ENCODE measurements around the gene NOXO1. TPM values are rescaled to one million over a fixed set of nuclear protein-coding genes. Genes with fewer than 3 reads are reported as not detected.

Gene NOXO1
- polyA plus RNA-seq, 4 donors: 3.1 to 30.5 (median 10.8) TPM

- DNase-seq: peak in 1 of 2 donors; percentile 17
- Histone ChIP-seq H3K27ac (ENCODE audit: low read depth in 1 of 3, low read length in 2 of 3) (no peak overlapping the region), H3K27me3 (ENCODE audit: control insufficient read depth in 3 of 3, insufficient read depth in 3 of 3, low read length in 3 of 3) (peaks cover under 1 to 25% (median 14%) of the 10 kb centered on the region in 3 donors), H3K36me3 (ENCODE audit: control insufficient read depth in 3 of 3, insufficient read depth in 2 of 3, low read depth in 1 of 3, low read length in 3 of 3) (peaks cover 3 to 30% (median 3%) of the 10 kb centered on the region in 3 donors), H3K9me3 (ENCODE audit: control insufficient read depth in 2 of 2, insufficient read depth in 1 of 2, low read depth in 1 of 2, low read length in 1 of 2) (peaks cover 0 to 7% of the 10 kb centered on the region in 2 donors), H3K4me3 (ENCODE audit: low read depth in 1 of 3, low read length in 3 of 3) (no peak overlapping the region), H3K4me1 (ENCODE audit: control insufficient read depth in 3 of 3, insufficient read depth in 2 of 3, low read depth in 1 of 3, low read length in 2 of 3) (peaks cover 0 to 21% (median 0%) of the 10 kb centered on the region in 3 donors)
- 49 to 59% (median 51%) methylated on average over 2 of the region's 2 CpGs for WGBS, 3 donors
- no peak for FAIRE-seq
These were observed 12.5 kb upstream of the NOXO1 start for GRCh38 chr16:1993731-1994131.

GRCh38 chr16:1992704-1993317, 11.5 kb upstream of the NOXO1 start:
- H3K27me3 ChIP-seq (ENCODE audit: control insufficient read depth in 3 of 3, insufficient read depth in 3 of 3, low read length in 3 of 3): peaks cover 3 to 35% (median 15%) of the 10 kb centered on the region in 3 donors
- no peak for DNase-seq
- FAIRE-seq: no peak
- peaks cover 0 to 23% (median 3%) of the 10 kb centered on the region in 3 donors for H3K36me3 ChIP-seq (ENCODE audit: control insufficient read depth in 3 of 3, insufficient read depth in 2 of 3, low read depth in 1 of 3, low read length in 3 of 3)
- peak overlapping the region in 1 of 3 donors; percentile 48 for H3K27ac ChIP-seq (ENCODE audit: low read depth in 1 of 3, low read length in 2 of 3)
- no peak overlapping the region for H3K4me3 ChIP-seq (ENCODE audit: low read depth in 1 of 3, low read length in 3 of 3)
- peaks cover 0 to 21% (median 0%) of the 10 kb centered on the region in 3 donors for H3K4me1 ChIP-seq (ENCODE audit: control insufficient read depth in 3 of 3, insufficient read depth in 2 of 3, low read depth in 1 of 3, low read length in 2 of 3)
- 52 to 70% (median 59%) methylated on average over 30 to 50 of the region's 50 CpGs for WGBS, 3 donors
- H3K9me3 ChIP-seq (ENCODE audit: control insufficient read depth in 2 of 2, insufficient read depth in 1 of 2, low read depth in 1 of 2, low read length in 1 of 2): peaks cover 0 to 7% of the 10 kb centered on the region in 2 donors

- H3K4me3 ChIP-seq (ENCODE audit: low read depth in 1 of 3, low read length in 3 of 3): peak overlapping the region in 1 of 3 donors; percentile 36
- peaks cover 0 to 21% (median 0%) of the 10 kb centered on the region in 3 donors for H3K4me1 ChIP-seq (ENCODE audit: control insufficient read depth in 3 of 3, insufficient read depth in 2 of 3, low read depth in 1 of 3, low read length in 2 of 3)
- H3K27me3 ChIP-seq (ENCODE audit: control insufficient read depth in 3 of 3, insufficient read depth in 3 of 3, low read length in 3 of 3): peaks cover 3 to 35% (median 15%) of the 10 kb centered on the region in 3 donors
- 3 to 14% (median 12%) methylated on average over 55 to 96 of the region's 96 CpGs for WGBS, 3 donors
- FAIRE-seq: no peak
- H3K9me3 ChIP-seq (ENCODE audit: control insufficient read depth in 2 of 2, insufficient read depth in 1 of 2, low read depth in 1 of 2, low read length in 1 of 2): peaks cover 0 to 7% of the 10 kb centered on the region in 2 donors
- H3K36me3 ChIP-seq (ENCODE audit: control insufficient read depth in 3 of 3, insufficient read depth in 2 of 3, low read depth in 1 of 3, low read length in 3 of 3): peaks cover 0 to 23% (median 3%) of the 10 kb centered on the region in 3 donors
- H3K27ac ChIP-seq (ENCODE audit: low read depth in 1 of 3, low read length in 2 of 3): peak overlapping the region in 2 of 3 donors; percentile 63 to 77
- peak; percentile 93 for DNase-seq
These were observed 10.9 kb upstream of the NOXO1 start for GRCh38 chr16:1991948-1992703.

GRCh38 chr16:1991588-1991947, 10.3 kb upstream of the NOXO1 start:
- FAIRE-seq (no peak), DNase-seq (no peak)
- 12 to 17% (median 13%) methylated on average over 14 to 22 of the region's 22 CpGs for WGBS, 3 donors
- peaks cover 3 to 35% (median 15%) of the 10 kb centered on the region in 3 donors for H3K27me3 ChIP-seq (ENCODE audit: control insufficient read depth in 3 of 3, insufficient read depth in 3 of 3, low read length in 3 of 3)
- peaks cover 0 to 7% of the 10 kb centered on the region in 2 donors for H3K9me3 ChIP-seq (ENCODE audit: control insufficient read depth in 2 of 2, insufficient read depth in 1 of 2, low read depth in 1 of 2, low read length in 1 of 2)
- H3K36me3 ChIP-seq (ENCODE audit: control insufficient read depth in 3 of 3, insufficient read depth in 2 of 3, low read depth in 1 of 3, low read length in 3 of 3): peaks cover 0 to 23% (median 5%) of the 10 kb centered on the region in 3 donors
- H3K4me3 ChIP-seq (ENCODE audit: low read depth in 1 of 3, low read length in 3 of 3): peak overlapping the region in 1 of 3 donors; percentile 36
- peaks cover 0 to 22% (median 0%) of the 10 kb centered on the region in 3 donors for H3K4me1 ChIP-seq (ENCODE audit: control insufficient read depth in 3 of 3, insufficient read depth in 2 of 3, low read depth in 1 of 3, low read length in 2 of 3)
- peak overlapping the region in 2 of 3 donors; percentile 63 to 77 for H3K27ac ChIP-seq (ENCODE audit: low read depth in 1 of 3, low read length in 2 of 3)

- Histone ChIP-seq H3K36me3 (ENCODE audit: control insufficient read depth in 3 of 3, insufficient read depth in 2 of 3, low read depth in 1 of 3, low read length in 3 of 3) (peaks cover 2 to 26% (median 5%) of the 10 kb centered on the region in 3 donors), H3K27ac (ENCODE audit: low read depth in 1 of 3, low read length in 2 of 3) (peak overlapping the region in 1 of 3 donors; percentile 77), H3K9me3 (ENCODE audit: control insufficient read depth in 2 of 2, insufficient read depth in 1 of 2, low read depth in 1 of 2, low read length in 1 of 2) (peaks cover 0 to 7% of the 10 kb centered on the region in 2 donors), H3K27me3 (ENCODE audit: control insufficient read depth in 3 of 3, insufficient read depth in 3 of 3, low read length in 3 of 3) (peaks cover 3 to 35% (median 15%) of the 10 kb centered on the region in 3 donors), H3K4me1 (ENCODE audit: control insufficient read depth in 3 of 3, insufficient read depth in 2 of 3, low read depth in 1 of 3, low read length in 2 of 3) (peaks cover 0 to 26% (median 0%) of the 10 kb centered on the region in 3 donors), H3K4me3 (ENCODE audit: low read depth in 1 of 3, low read length in 3 of 3) (peak overlapping the region in 1 of 3 donors; percentile 36)
- 5 to 8% (median 7%) methylated on average over 18 of the region's 18 CpGs for WGBS, 3 donors
- FAIRE-seq (no peak), DNase-seq (peak; percentile 34 to 38)
These were observed 9.9 kb upstream of the NOXO1 start for GRCh38 chr16:1991135-1991551.

GRCh38 chr16:1990351-1991134, 9.3 kb upstream of the NOXO1 start:
- DNase-seq (peak; percentile 40 to 53), FAIRE-seq (no peak)
- 0 to 2% (median 2%) methylated on average over 35 to 50 of the region's 50 CpGs for WGBS, 3 donors
- H3K27ac ChIP-seq (ENCODE audit: low read depth in 1 of 3, low read length in 2 of 3): peak overlapping the region in 1 of 3 donors; percentile 41
- peaks cover 0 to 32% (median 0%) of the 10 kb centered on the region in 3 donors for H3K4me1 ChIP-seq (ENCODE audit: control insufficient read depth in 3 of 3, insufficient read depth in 2 of 3, low read depth in 1 of 3, low read length in 2 of 3)
- peaks cover 2 to 30% (median 5%) of the 10 kb centered on the region in 3 donors for H3K36me3 ChIP-seq (ENCODE audit: control insufficient read depth in 3 of 3, insufficient read depth in 2 of 3, low read depth in 1 of 3, low read length in 3 of 3)
- H3K27me3 ChIP-seq (ENCODE audit: control insufficient read depth in 3 of 3, insufficient read depth in 3 of 3, low read length in 3 of 3): peaks cover 3 to 35% (median 15%) of the 10 kb centered on the region in 3 donors
- peak overlapping the region; percentile 22 to 35 (median 23) for H3K4me3 ChIP-seq (ENCODE audit: low read depth in 1 of 3, low read length in 3 of 3)
- H3K9me3 ChIP-seq (ENCODE audit: control insufficient read depth in 2 of 2, insufficient read depth in 1 of 2, low read depth in 1 of 2, low read length in 1 of 2): peaks cover 0 to 7% of the 10 kb centered on the region in 2 donors

GRCh38 chr16:1990101-1990350, 8.8 kb upstream of the NOXO1 start:
- DNase-seq: no peak
- peaks cover 2 to 30% (median 2%) of the 10 kb centered on the region in 3 donors for H3K36me3 ChIP-seq (ENCODE audit: control insufficient read depth in 3 of 3, insufficient read depth in 2 of 3, low read depth in 1 of 3, low read length in 3 of 3)
- peaks cover 0 to 7% of the 10 kb centered on the region in 2 donors for H3K9me3 ChIP-seq (ENCODE audit: control insufficient read depth in 2 of 2, insufficient read depth in 1 of 2, low read depth in 1 of 2, low read length in 1 of 2)
- no peak for FAIRE-seq
- peaks cover 0 to 37% (median 0%) of the 10 kb centered on the region in 3 donors for H3K4me1 ChIP-seq (ENCODE audit: control insufficient read depth in 3 of 3, insufficient read depth in 2 of 3, low read depth in 1 of 3, low read length in 2 of 3)
- H3K4me3 ChIP-seq (ENCODE audit: low read depth in 1 of 3, low read length in 3 of 3): peak overlapping the region in 2 of 3 donors; percentile 22 to 35
- 0 to 2% (median 0%) methylated on average over 3 to 25 of the region's 25 CpGs for WGBS, 3 donors
- H3K27ac ChIP-seq (ENCODE audit: low read depth in 1 of 3, low read length in 2 of 3): no peak overlapping the region
- H3K27me3 ChIP-seq (ENCODE audit: control insufficient read depth in 3 of 3, insufficient read depth in 3 of 3, low read length in 3 of 3): peaks cover 3 to 35% (median 15%) of the 10 kb centered on the region in 3 donors

Data from small intestine (tissue), 7 donors.